ENCODE measurements around the gene STPG4. TPM values are rescaled to one million over a fixed set of nuclear protein-coding genes. Genes with fewer than 3 reads are reported as not detected.
"Not testable (repeated sequence)": the region's sequence is repeated elsewhere in the genome, so short reads cannot be mapped to it uniquely, and the experiment has no call there.

STPG4 gene
- total RNA-seq, 4 donors from 2014 or later: 0.46 to 1.2 (median 0.63) TPM; not detected in 1

GRCh38 chr2:47174733-47175361, 19.7 kb upstream of the STPG4 start:
- ATAC-seq (ENCODE audit: low FRiP score) (no peak), DNase-seq (ENCODE audit: low spot score) (no peak)
- no peak for TF ChIP-seq CTCF (IDR thresholded peaks at IDR 0.05)

GRCh38 chr2:47173986-47174732, 19.1 kb upstream of the STPG4 start:
- no peak for TF ChIP-seq CTCF (IDR thresholded peaks at IDR 0.05)
- no peak for DNase-seq (ENCODE audit: low spot score)
- no peak for ATAC-seq (ENCODE audit: low FRiP score)

- ATAC-seq (ENCODE audit: low FRiP score): no peak
- no peak for TF ChIP-seq CTCF (IDR thresholded peaks at IDR 0.05)
- DNase-seq (ENCODE audit: low spot score): no peak
These were observed 18.0 kb upstream of the STPG4 start for GRCh38 chr2:47172922-47173695.

- no peak for TF ChIP-seq CTCF (IDR thresholded peaks at IDR 0.05)
- DNase-seq (ENCODE audit: low spot score) (no peak), ATAC-seq (ENCODE audit: low FRiP score) (no peak)
These were observed 17.2 kb upstream of the STPG4 start for GRCh38 chr2:47172156-47172921.

- no peak for ATAC-seq (ENCODE audit: low FRiP score)
- no peak for DNase-seq (ENCODE audit: low spot score)
- no peak for TF ChIP-seq CTCF (IDR thresholded peaks at IDR 0.05)
These were observed 14.7 kb upstream of the STPG4 start for GRCh38 chr2:47169784-47170183.

- ATAC-seq (ENCODE audit: low FRiP score); DNase-seq (ENCODE audit: low spot score): not testable (repeated sequence)
These were observed 13.8 kb upstream of the STPG4 start for GRCh38 chr2:47168895-47169294.

GRCh38 chr2:47167149-47167548, 12.0 kb upstream of the STPG4 start:
- no peak for ATAC-seq (ENCODE audit: low FRiP score)
- DNase-seq (ENCODE audit: low spot score): no peak
- TF ChIP-seq CTCF (IDR thresholded peaks at IDR 0.05): no peak

Measured in omental fat pad (tissue), 4 donors.